ENCODE data around the gene GINS3. TPM values are rescaled to one million over a fixed set of nuclear protein-coding genes. Genes with fewer than 3 reads are reported as not detected.

Gene GINS3
- total and polyA plus RNA-seq, 11 donors = 3.9 to 20.2 (median 7.1) TPM

- H3K4me1 ChIP-seq = peaks cover 0 to 34% (median 5%) of the 10 kb centered on the region in 12 donors
- H3K27ac ChIP-seq = no peak overlapping the region
- no peaks in the 10 kb centered on the region for H3K36me3 ChIP-seq
- intact Hi-C loops (cut with DNase I) = no loop called here
- no peak for TF ChIP-seq CTCF (IDR thresholded peaks at IDR 0.05)
- ATAC-seq = no peak
- WGBS, 4 donors = 79 to 97% (median 88%) methylated on average over 2 of the region's 2 CpGs
- no peaks in the 10 kb centered on the region for H3K9me3 ChIP-seq
- no peak overlapping the region for H3K4me3 ChIP-seq
- no peaks in the 10 kb centered on the region for H3K27me3 ChIP-seq
- no peak for DNase-seq
Measured at GRCh38 chr16:58454178-58454577, 61.9 kb downstream of the GINS3 start.

- H3K27ac ChIP-seq = no peak overlapping the region
- peaks cover 0 to 37% (median 6%) of the 10 kb centered on the region in 12 donors for H3K4me1 ChIP-seq
- DNase-seq (no peak), ATAC-seq (no peak)
- intact Hi-C loops (cut with DNase I) = no loop called here
- H3K36me3 ChIP-seq = no peaks in the 10 kb centered on the region
- H3K9me3 ChIP-seq = no peaks in the 10 kb centered on the region
- 81 to 94% (median 90%) methylated on average over 5 of the region's 5 CpGs for WGBS, 4 donors
- H3K27me3 ChIP-seq = no peaks in the 10 kb centered on the region
- TF ChIP-seq POLR2A (IDR thresholded peaks at IDR 0.05) (no peak), CTCF (IDR thresholded peaks at IDR 0.05) (no peak)
- no peak overlapping the region for H3K4me3 ChIP-seq
Measured at GRCh38 chr16:58454856-58455255, 62.6 kb downstream of the GINS3 start.

Other genes with a start within 250 kb of the GINS3 start
- 10 to 100 TPM; 25.6 to 48.4 (median 40.0) TPM for gene CSNK2A2, start 194.4 kb upstream of the GINS3 start, total RNA-seq
- 10 to 100 TPM; 20.9 to 30.3 TPM for gene CSNK2A2, start 194.4 kb upstream of the GINS3 start, polyA plus RNA-seq
- gene PRSS54, start 97.4 kb upstream of the GINS3 start, total RNA-seq = not detected
- not detected for gene PRSS54, start 97.4 kb upstream of the GINS3 start, polyA plus RNA-seq
- 1,000 to 10,000 TPM in 3 of 9 donors, 100 to 1,000 TPM in 6; 294 to 1,429 (median 742) TPM for gene NDRG4, start 107.7 kb downstream of the GINS3 start, total RNA-seq
- 100 to 1,000 TPM; 505 to 873 TPM for gene NDRG4, start 107.7 kb downstream of the GINS3 start, polyA plus RNA-seq
- gene SETD6, start 123.0 kb downstream of the GINS3 start, total RNA-seq = 10 to 100 TPM; 10.1 to 18.0 (median 14.3) TPM
- 10 to 100 TPM; 13.2 to 14.9 TPM for gene SETD6, start 123.0 kb downstream of the GINS3 start, polyA plus RNA-seq
- 100 to 1,000 TPM in 2 of 9 donors, 10 to 100 TPM in 7; 66.6 to 110 (median 82.5) TPM for gene CNOT1, start 237.4 kb downstream of the GINS3 start, total RNA-seq
- 10 to 100 TPM; 21.2 to 81.1 TPM for gene CNOT1, start 237.4 kb downstream of the GINS3 start, polyA plus RNA-seq

Measured in heart left ventricle (tissue), 16 donors.